SK-N-MC (cell line): ENCODE measurements around the gene LITAF.

ENCODE experiments used
- EZH2 ChIP-seq: fragments of 200-600 bp; sonication (generic); IDR thresholded peaks from one replicate; pipeline ENCODE4 v1.6.1; 2017; ENCODE audit warnings: antibody characterized with exemption
- POLR2AphosphoS5 ChIP-seq: IDR thresholded peaks from 2 replicates; pipeline ENCODE4 v1.6.1; 2012; ENCODE audit warnings: mild to moderate bottlenecking, low read depth, low read length, borderline replicate concordance

GRCh38 chr16:11597235-11598095, 10.7 kb upstream of the LITAF start:
- no peak for TF ChIP-seq POLR2AphosphoS5
- TF ChIP-seq EZH2 = no peak
